Psoas muscle (tissue), 8 donors: ENCODE measurements around the gene ZW10. TPM values are rescaled to one million over a fixed set of nuclear protein-coding genes. Genes with fewer than 3 reads are reported as not detected.

Experiments used
- ATAC-seq, 4 donors: fragments of 200-7000 bp; cut with Tn5 transposase; one replicate each; pipeline ENCODE4 v1.9.1; 2020; ENCODE audit warnings: moderate library complexity in 3 of 4, mild to moderate bottlenecking in 2 of 4
- DNase-seq, 2 donors: peaks; one replicate each; pipeline ENCODE4 v3.0.0-alpha.2; 2020
- H3K27ac ChIP-seq: fragments of 200-600 bp; one replicate; pipeline ENCODE4 v1.8.0; 2022
- H3K27me3 ChIP-seq, 3 donors: fragments of 200-600 bp in 1 of 3; one replicate each; pipeline versions ENCODE4 v1.6.1 to v1.8.0; 2013 to 2022; ENCODE audit warnings: low read length in 2 of 3, mild to moderate bottlenecking in 2 of 3, moderate library complexity in 1 of 3; ENCODE audit not compliant: insufficient read depth in 3 of 3
- H3K36me3 ChIP-seq, 2 donors: fragments of 200-600 bp in 1 of 2; one replicate each; pipeline versions ENCODE4 v1.6.1 to v1.8.0; 2013 to 2022; ENCODE audit warnings: low read depth in 1 of 2, mild to moderate bottlenecking in 1 of 2, moderate library complexity in 1 of 2; ENCODE audit not compliant: insufficient read depth in 1 of 2
- H3K4me1 ChIP-seq: fragments of 200-600 bp; one replicate; pipeline ENCODE4 v1.8.0; 2022
- H3K4me3 ChIP-seq: fragments of 200-600 bp; one replicate; pipeline ENCODE4 v1.8.0; 2022; ENCODE audit warnings: mild to moderate bottlenecking
- H3K9me3 ChIP-seq: fragments of 200-600 bp; one replicate; pipeline ENCODE4 v1.8.0; 2022
- WGBS, 3 donors: extraction: QIAGEN DNeasy Blood & Tissue Kit; methylation state at CpG; one replicate each; pipeline versions ENCODE4 v1.1.6 to v1.1.7; 2013; 5-methylcytosine and 5-hydroxymethylcytosine counted together
- intact Hi-C, 2 donors: fragments of 100-400 bp; cut with DNase I; formaldehyde crosslinking; loops; one replicate each; pipeline versions ENCODE4 v1.11.0 to v1.14.2; 2022
- polyA plus RNA-seq, 3 donors: library from polyadenylated mRNA; stranded (reverse); fragments of 200-250 nt; gene quantifications; one replicate each; pipeline ENCODE4 v1.2.3, GENCODE V29; 2013
- total RNA-seq, 4 donors: library from RNA; stranded (reverse); fragmentation: NEBNext Ultra II Directional in 2 of 4; extraction: Animal tissue kit (Norgen Biotek cat#: 25700) in 2 of 4; gene quantifications; one replicate each; pipeline versions ENCODE4 v1.2.1 to v1.2.4, GENCODE V29; 2021 to 2023
- TF ChIP-seq, protein P1 (sequence below): fragments of 200-600 bp; IDR thresholded peaks from one replicate; pipeline ENCODE4 v1.8.0; 2022; ENCODE audit warnings: antibody characterized with exemption
- donor health status: healthy with polysubstance abuse.
- donor health status: DM: no; HTN: no; CAD: no; lungs with moderate emphysema.
- donor health status: Bipolar disorder and iron deficiency.
- donor health status: healthy.
- donor health status: DM: yes; HTN: yes; CAD: no.
- donor health status: DM: no; HTN: no; CAD: no.
- donor health status: DM: no; HTN: no; CAD: no.
- donor health status: DM: yes; HTN: yes; CAD: no.

The ZW10 gene
- total and polyA plus RNA-seq, 7 donors, result 10.8 to 26.6 (median 16.5) TPM

DNA sequence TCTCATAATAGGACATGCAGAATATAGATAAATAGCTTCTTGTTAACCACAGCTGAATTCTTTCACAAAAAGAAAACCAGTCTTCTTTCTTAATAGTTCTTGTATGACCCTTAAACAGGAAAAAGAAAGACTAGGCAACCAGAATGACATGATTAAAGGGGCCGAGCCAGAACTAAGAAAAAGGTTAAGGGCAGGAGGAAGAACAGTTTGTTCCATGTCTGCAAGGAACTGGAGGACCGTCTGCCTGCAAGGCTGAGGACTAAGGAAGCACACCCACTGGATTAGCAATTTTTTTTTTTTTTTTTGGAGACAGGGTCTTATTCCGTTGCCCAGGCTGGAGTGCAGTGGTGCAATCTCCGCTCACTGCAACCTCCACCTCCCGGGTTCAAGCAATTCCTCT, 41.4 kb downstream of the ZW10 start:
- H3K36me3 ChIP-seq, result peaks cover 9 to 59% of the 10 kb centered on the region in 2 donors

DNA sequence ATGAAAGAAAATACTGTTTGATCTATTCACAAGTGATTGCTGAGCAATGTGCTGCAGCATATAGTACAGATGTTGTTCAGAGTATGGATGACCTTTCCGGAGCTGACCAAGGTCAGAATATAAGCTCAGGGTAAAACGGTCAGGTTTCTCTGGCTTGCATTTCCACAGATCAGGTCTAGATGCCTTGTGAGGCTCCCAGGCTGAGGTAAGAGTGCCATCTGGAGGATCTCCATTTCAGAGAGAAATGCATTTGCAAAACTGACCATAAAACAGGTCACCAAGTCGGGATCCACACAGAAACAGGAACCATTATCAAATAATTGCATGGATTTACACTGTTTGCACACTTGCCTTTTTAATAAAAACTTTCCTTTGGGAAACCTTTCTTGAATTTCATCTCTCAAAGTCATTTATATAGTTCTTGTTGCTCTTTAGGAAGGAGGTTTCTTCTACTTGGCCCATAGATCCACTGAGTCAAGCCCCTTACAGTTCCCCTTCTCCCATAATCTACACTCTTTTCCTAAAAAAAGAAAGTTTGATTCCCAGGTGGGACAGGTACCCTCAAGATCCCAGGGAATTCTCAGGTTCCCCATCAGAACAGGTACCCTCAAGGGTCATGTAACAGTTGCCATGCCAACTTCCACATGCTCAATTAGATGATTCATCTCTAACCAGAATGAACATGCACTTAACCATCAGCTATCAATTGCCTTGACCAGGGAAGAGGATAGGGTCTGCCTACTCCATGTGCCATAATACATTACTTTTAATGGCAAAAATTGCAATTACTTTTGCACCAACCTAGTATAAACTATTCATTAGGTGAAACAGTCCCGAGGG, 42.4 kb downstream of the ZW10 start:
- Histone ChIP-seq H3K4me3 (no peak overlapping the region), H3K27ac (no peak overlapping the region), H3K9me3 (no peaks in the 10 kb centered on the region), H3K27me3 (no peaks in the 10 kb centered on the region), H3K36me3 (peaks cover 3 to 49% of the 10 kb centered on the region in 2 donors), H3K4me1 (peaks cover 8% of the 10 kb centered on the region)
- WGBS, 3 donors, result 30 to 40% (median 32%) methylated on average over 4 of the region's 4 CpGs
- intact Hi-C loops, result loop anchor here (2.0 to 10.0 kb wide), 3 partner anchors 176 to 424 kb away; no protein-coding TSS in a partner anchor
- DNase-seq (peak in 1 of 2 donors; percentile 20), ATAC-seq (peak; percentile 86 to 94 (median 88))
- TF ChIP-seq, protein P1, sequence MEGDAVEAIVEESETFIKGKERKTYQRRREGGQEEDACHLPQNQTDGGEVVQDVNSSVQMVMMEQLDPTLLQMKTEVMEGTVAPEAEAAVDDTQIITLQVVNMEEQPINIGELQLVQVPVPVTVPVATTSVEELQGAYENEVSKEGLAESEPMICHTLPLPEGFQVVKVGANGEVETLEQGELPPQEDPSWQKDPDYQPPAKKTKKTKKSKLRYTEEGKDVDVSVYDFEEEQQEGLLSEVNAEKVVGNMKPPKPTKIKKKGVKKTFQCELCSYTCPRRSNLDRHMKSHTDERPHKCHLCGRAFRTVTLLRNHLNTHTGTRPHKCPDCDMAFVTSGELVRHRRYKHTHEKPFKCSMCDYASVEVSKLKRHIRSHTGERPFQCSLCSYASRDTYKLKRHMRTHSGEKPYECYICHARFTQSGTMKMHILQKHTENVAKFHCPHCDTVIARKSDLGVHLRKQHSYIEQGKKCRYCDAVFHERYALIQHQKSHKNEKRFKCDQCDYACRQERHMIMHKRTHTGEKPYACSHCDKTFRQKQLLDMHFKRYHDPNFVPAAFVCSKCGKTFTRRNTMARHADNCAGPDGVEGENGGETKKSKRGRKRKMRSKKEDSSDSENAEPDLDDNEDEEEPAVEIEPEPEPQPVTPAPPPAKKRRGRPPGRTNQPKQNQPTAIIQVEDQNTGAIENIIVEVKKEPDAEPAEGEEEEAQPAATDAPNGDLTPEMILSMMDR, result peak; percentile 74

More for the DNA sequence above, 41.4 kb downstream of the ZW10 start:
- no peak overlapping the region for H3K4me3 ChIP-seq
- WGBS, 3 donors, result 83 to 93% (median 91%) methylated on average over 5 of the region's 5 CpGs
- H3K27me3 ChIP-seq, result no peaks in the 10 kb centered on the region
- no peak for ATAC-seq
- intact Hi-C loops, result loop anchor here (5.0 to 10.0 kb wide), 2 partner anchors 177 to 200 kb away; no protein-coding TSS in a partner anchor
- no peak overlapping the region for H3K27ac ChIP-seq
- TF ChIP-seq, protein P1, result no peak
- peaks cover 8% of the 10 kb centered on the region for H3K4me1 ChIP-seq
- no peak for DNase-seq
- no peaks in the 10 kb centered on the region for H3K9me3 ChIP-seq

DNA sequence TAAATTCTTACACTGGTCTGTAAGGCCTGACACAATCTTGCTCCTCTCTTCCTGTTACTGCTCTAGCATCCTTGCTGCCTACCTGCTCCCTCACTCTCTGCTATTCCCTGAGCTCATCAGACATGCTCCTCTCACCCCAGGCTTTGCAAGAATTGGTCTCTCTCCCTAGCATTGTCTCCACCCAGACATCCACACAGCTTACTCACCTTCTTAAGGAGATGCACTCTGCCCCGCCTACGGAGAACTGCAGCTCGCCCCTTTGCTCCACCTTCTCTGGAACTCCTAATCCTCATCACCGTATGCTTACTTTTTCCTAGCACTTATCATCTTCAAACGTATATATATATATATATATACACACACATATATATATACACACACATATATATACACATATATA, 44.0 kb downstream of the ZW10 start:
- DNase-seq (no peak), ATAC-seq (no peak)
- no peak overlapping the region for H3K27ac ChIP-seq
- WGBS, 3 donors, result 72 to 83% (median 83%) methylated on average over 5 of the region's 5 CpGs
- no peak overlapping the region for H3K4me3 ChIP-seq
- H3K9me3 ChIP-seq, result no peaks in the 10 kb centered on the region
- intact Hi-C loops, result loop anchor here (2.0 to 10.0 kb wide), 2 partner anchors 135 to 425 kb away; no protein-coding TSS in a partner anchor
- peaks cover 1 to 33% of the 10 kb centered on the region in 2 donors for H3K36me3 ChIP-seq
- TF ChIP-seq, protein P1, result no peak
- H3K27me3 ChIP-seq, result no peaks in the 10 kb centered on the region
- H3K4me1 ChIP-seq, result peaks cover 14% of the 10 kb centered on the region

DNA sequence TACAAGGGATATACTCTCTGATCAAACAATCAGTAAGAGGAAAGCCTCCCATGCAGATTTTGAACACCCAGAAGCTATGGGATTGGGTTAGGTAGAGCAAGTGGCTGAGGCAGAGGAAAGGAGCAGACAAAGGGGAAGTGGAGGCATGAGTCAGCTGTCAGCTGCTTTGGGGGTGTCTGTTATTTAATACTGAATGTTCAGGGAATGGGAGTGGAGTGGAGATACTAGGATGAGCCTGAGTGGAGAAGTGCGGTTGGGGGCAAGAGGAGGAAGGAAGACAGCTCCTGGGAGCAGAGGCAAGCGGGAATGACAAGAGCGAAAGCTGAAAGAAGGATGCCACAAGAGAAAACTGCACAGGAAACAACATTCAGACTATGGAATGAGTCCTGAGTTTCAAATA, 44.7 kb downstream of the ZW10 start:
- 88 to 95% (median 91%) methylated on average over 3 of the region's 3 CpGs for WGBS, 3 donors
- H3K4me1 ChIP-seq, result peaks cover 20% of the 10 kb centered on the region
- ATAC-seq (no peak), DNase-seq (no peak)
- no peak overlapping the region for H3K27ac ChIP-seq
- TF ChIP-seq, protein P1, result no peak
- H3K27me3 ChIP-seq, result no peaks in the 10 kb centered on the region
- peaks cover 0 to 26% of the 10 kb centered on the region in 2 donors for H3K36me3 ChIP-seq
- intact Hi-C loops, result loop anchor here (2.0 to 10.0 kb wide), 2 partner anchors 134 to 424 kb away; no protein-coding TSS in a partner anchor
- H3K4me3 ChIP-seq, result no peak overlapping the region
- no peaks in the 10 kb centered on the region for H3K9me3 ChIP-seq
